GM18909 (cell line): Measurements from ENCODE around the gene GRAMD1B.
A peak's percentile ranks its signal among the peaks of the same experiment; 100 is the strongest.

Experiments used
- ATAC-seq: cut with Tn5 transposase; IDR thresholded peaks from one replicate; pipeline ENCODE4 v1.9.1; 2021; ENCODE audit warnings: mild to moderate bottlenecking; ENCODE audit not compliant: unreplicated experiment, poor library complexity

Gene GRAMD1B

GRCh38 chr11:123408619-123409455 is 21.2 kb upstream of the GRAMD1B start:
- no peak for ATAC-seq

GRCh38 chr11:123409456-123410217 is 20.4 kb upstream of the GRAMD1B start:
- no peak for ATAC-seq

DNA sequence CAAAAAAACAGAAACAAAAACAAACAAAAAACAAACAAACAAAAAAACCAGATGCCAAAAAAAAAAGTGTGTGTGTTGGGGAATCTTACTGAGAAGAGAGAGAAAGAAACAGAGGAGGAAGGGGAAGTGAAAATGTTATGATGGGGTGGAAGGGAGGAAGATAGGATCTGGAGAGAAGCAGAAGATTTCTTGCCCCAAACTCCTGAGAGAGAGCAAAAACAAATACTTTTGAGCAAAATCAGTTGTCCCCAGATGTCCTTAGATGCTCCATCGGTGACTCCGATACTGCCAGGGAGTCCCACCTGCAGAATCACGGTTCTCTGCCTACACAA is 19.9 kb upstream of the GRAMD1B start:
- ATAC-seq: no peak

DNA sequence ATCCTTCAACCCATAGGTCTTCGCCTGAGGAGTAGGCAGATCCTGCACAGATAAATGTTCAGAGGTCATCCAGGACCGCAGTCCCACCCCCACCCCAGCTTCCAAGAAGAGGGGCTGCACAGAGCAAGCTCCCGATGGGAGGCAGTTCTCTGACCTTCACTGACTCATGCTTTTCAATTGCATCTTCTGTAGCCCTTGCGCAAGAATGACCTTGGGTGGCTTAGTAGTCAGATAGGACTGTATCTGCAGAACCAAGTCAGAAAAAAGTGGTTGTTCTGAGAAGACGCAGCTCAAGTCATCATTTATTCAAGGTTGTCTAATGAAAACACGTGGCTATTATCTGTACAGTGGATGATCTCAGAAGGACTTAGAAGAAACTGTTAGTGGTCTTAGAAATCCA is 16.4 kb upstream of the GRAMD1B start:
- ATAC-seq: no peak

DNA sequence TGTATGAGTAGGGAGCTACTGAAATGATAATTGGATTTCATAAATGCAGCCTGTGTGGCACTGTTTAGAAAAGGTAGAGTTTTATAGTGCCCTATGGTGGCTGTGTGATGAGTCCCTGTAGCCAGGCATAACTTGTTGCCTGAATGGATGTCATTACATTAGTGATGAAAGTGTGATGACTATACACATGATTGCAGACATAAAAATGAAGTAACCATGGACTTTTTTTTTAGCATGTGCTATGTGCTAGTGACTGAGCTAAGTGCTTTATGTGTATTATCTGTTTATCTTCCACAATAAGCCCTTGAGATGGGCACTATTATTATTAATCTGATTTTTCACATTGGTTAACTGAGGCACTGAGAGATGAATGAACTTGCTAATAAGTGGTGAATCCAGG is 13.5 kb upstream of the GRAMD1B start:
- ATAC-seq: no peak

DNA sequence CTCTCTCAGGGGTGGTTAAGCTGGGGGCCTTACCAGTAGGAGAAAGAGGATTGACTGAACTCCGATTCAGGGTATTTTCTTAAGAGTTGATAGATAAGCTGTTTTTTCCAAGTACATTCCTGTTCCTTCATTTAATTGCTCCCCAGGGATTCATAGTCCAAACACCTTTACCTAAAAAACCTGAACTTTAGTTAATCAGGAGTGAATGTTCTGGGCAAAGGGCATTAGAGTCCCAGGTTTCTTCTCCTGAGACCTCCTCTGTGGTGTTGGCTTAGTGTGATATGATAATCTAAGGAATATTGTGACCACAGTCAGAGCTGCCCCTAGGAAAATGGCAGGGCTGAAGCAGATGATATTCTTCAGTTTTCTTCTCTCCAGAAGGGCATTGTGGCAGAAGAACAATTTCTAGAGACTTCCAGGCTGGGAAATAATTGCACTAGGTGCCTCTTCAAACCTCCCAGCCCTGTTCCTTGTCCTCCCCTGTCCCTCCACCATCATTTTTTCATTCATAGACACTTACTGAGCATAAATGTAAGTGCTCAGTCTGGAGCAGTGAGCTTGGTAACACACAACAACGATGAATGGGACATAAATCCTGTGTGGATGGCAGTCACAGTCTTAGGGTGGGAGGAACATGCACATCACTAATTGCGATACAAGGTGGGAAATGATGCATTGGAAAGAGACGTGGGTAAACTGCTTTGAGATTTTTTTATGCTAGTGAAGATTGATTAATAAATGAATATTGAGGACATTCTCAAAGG is 11.5 kb upstream of the GRAMD1B start:
- no peak for ATAC-seq

DNA sequence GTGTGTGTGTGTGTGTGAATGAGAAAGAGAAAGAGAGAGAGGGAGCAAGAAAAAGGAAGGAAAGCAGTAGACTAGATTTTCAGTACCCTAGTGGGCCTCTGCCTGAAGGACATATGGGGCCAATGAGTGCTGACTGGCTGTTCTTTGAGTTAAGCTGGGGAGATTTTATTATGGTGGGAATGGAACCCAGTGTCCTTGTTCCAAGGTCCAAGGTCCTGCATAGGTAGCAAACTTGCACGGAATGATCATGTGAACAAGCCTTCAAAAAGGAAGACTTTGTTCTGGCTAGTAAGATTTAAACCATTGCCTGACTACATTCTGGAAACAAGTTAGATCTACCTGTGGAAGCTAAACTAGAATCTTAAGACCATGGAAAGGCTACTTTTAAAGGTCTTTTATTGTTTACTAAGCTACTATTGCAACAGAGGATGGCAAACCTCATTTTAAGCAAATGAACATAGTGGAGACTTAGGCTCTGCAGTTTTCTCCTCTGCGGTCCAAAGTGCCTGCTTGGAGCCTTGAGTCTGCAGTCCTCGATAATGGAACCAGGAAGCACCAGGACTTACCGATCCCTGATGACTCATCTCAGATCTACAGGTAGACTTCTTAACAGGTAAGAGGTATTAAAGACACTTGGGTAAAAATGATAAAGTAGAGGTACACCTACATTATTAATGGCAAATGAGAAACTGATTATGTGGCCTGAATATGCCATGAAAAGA is 10.2 kb upstream of the GRAMD1B start:
- ATAC-seq: no peak

DNA sequence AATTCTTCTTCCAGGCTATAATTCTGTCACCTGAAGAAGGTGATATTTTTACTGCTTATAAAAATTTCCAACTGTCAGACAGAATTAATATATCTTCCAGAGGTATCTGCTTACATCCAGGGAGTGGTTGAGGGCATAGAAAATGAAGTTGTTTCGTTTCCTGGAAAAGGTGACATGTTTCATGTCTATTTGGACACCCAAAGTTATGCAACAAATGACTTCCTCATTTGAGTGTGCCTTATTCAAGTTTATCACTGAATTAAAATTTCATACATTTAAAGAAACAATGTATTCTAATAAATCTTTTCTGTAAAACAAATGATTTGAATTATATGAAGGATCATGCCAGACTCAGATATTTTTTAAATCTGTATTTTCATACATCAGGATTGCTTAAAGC is 8.5 kb upstream of the GRAMD1B start:
- no peak for ATAC-seq

GRCh38 chr11:123425367-123425766 is 4.7 kb upstream of the GRAMD1B start:
- no peak for ATAC-seq

DNA sequence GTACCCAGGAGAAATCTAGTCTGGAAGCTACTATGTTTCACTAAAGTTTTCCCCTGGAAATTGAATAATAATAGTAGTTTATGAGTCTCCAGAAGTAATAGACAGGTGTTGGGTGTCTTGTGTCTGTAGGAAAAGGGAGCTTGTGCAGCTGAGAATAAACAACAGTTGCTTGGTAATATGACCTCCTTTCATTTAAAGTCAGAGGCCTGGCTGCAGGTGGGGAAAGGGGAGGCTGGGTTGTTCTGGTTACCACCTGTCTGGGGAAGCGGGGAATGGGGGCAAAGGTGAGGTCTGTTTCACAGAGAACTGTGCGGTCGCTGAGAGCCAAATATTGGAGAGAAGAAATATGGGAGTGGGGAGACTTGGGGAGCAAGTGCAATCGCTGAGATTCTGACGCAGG is 3.3 kb upstream of the GRAMD1B start:
- no peak for ATAC-seq

DNA sequence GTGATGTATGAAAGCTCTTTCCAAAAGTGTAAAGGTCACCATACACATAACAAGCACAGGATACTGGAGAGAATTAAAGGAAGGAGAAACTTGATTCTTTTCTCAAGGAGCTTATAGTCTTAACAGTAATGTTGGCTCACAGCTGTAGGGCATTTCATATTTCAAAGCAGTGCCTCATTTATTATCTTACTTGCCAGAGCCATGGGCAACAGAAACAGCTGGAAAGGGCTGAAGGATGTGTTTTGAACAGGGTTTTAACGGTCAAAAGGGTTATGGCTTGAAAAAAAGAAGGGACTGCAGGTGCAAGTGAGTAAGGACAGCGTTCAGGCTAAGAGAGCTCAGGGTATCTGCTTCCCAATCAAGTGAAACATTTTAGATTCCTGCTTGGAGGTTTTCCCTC is 2.7 kb upstream of the GRAMD1B start:
- ATAC-seq: no peak

- ATAC-seq: no peak
Measured at GRCh38 chr11:123428116-123428715, 1.9 kb upstream of the GRAMD1B start.

DNA sequence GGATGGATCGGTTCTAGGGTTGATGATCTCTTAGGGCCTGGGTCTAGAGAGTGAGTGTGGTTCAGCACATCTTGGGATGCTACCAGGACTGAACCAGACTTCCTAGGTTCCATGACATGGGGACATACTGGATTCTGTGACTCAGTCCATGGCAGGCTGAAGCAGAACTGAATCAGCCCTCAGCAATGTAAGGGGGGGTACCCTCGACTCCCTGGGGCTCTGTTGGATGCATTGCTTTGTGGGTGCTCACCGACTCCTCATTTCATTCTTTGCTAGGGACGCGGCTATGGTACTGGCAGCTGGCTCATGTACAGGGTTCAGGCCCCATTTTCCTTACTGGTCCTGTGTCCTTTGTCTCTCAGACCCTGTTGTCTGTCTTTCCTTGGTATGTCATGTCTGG is 733 bp upstream of the GRAMD1B start:
- ATAC-seq: no peak

DNA sequence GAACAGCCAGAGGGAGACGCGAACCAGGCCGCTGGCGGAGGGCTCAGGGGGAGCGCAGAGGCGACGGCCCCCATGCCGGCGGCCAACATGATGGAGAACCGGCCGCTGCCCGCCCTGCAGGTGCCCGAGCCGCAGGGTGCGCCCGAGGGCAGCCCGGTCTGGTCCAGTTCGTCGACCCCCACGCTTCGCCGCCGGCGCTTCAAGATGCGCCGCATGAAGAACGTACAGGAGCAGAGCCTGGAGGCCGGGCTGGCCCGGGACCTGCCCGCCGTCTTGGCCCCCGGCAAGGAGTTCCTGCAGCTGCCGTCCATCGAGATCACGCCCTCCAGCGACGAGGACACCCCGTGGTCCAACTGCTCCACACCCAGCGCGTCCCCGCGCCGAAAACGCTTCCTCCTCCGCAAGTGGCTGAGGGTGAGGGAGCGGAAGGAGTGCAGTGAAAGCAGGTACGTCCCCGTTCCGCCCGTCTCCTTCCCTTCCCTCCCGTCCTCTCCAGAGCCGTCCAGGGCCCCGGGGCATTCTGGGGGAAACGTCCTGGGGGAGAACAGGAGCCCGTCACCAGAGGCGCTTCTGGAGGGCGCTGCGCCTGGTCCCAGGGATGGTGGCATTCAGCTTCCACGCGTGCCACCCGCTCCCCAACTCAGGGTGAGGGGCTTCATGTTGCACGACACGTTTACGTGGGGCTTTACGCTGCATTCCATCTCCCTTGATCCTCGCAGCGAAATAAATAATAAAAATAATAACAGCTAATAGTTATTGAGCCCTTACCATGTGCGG is 840 bp downstream of the GRAMD1B start:
- peak; percentile 28 for ATAC-seq

- ATAC-seq: no peak
Measured at GRCh38 chr11:123431619-123432018, 1.6 kb downstream of the GRAMD1B start.

DNA sequence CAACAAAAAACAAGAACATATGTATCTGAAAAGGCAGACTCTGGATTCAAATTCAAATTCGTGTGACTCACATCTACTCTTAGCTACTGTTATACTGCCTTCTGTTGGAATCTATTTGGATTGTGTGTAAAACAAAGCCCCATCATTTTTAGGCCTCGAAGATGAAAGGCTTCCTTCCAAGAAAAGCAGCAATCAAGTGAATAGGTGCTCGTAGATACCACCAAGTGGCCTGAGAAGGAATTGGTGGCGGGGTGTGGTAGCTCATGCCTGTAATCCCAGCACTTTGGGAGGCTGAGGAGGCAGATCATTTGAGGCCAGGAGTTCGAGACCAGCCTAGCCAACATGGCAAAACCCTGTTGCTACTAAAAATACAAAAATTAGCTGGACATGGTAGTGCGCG is 4.2 kb downstream of the GRAMD1B start:
- ATAC-seq: no peak

DNA sequence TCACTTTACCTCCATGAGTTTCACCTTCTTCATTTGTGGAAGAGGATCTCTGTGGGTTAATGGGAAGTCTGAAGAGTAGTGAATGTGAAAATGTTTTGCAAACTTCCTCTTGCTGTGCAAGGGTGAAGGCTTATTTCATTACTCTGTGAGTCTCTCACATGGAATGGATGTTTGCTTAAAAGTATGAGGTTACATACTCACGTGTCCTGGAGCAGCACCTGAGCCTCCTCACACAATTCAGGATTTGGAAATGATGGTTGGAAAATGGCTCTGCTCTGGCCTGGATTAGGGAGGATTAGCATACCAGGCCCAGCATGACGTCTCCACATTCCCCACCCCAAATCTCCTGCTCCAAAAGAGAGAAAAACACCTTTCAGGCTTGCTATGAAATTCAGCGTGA is 4.8 kb downstream of the GRAMD1B start:
- ATAC-seq: no peak

- ATAC-seq: no peak
Measured at GRCh38 chr11:123437236-123437979, 7.3 kb downstream of the GRAMD1B start.
